Fibroblast of skin of left biceps (primary cell): ENCODE measurements around the gene DDX10.

Source experiments
- DNase-seq, 2 experiments: peaks; one replicate each; pipeline ENCODE4 v3.0.0-alpha.2; 2013; ENCODE audit warnings: low read depth in 2 of 2

Gene DDX10

GRCh38 chr11:108906329-108906728 lies 241.5 kb downstream of the DDX10 start:
- DNase-seq = no peak

- DNase-seq = no peak
Measured at GRCh38 chr11:108906826-108907225, 242.0 kb downstream of the DDX10 start.

GRCh38 chr11:108909041-108909440 lies 244.2 kb downstream of the DDX10 start:
- no peak for DNase-seq

GRCh38 chr11:108909921-108910320 lies 245.1 kb downstream of the DDX10 start:
- DNase-seq = no peak

DNA sequence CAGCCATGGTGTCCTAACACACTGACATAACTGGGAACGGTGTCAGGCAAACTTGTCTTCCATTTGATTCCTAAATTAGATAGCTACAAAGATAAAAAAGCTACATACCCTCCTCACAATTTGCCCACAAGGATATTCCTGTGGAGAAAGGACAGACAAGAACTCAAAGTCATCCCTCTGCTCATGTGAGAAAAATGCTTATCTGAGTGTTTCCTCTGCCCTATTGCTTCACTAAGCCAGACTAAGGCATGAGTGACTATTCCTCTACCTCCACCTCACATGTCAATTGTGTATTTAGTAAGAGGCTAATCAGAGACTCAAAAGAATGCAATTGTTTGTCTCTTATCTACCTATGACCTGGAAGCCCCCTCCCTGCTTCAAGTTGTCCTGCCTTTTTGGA lies 247.7 kb downstream of the DDX10 start:
- no peak for DNase-seq

GRCh38 chr11:108913204-108913603 lies 248.3 kb downstream of the DDX10 start:
- no peak for DNase-seq

DNA sequence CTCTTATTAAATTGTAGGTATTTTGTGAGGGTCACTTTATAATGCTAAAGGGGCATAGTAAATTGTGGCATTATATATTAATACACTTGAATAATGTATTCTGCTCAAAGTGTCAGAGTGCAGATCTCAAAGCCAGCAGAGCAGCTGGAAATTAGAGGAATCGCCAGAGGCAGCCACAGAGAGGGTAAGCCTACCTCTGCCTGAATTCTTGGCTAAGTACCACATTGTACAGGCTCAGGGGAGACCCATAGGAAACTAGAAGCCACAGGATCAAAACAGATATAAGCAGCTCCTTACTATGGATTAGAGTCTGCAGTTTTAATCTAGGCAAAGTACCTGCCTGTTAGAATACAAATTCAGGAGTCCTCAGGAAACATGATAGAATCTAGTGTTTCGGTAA lies 249.3 kb downstream of the DDX10 start:
- no peak for DNase-seq

DNA sequence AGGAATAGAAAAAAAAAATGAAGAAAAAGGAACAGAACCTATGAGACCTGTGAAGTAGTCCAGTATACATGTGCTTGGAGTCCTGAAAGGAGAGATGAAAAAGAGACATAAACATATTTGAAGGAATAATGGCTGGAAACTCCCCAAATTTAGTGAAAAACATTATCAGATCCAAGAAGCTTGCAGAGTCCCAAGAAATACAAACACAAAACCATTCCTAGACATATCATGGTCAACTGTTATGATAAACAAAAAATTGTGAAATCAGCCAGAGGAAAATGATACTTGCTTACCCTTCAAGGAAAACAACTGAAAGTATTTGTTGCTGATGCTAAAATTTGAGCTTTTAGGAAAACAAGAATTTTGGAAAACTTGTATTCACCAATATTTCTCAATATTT lies 250.1 kb downstream of the DDX10 start:
- no peak for DNase-seq

GRCh38 chr11:108915666-108916065 lies 250.8 kb downstream of the DDX10 start:
- DNase-seq = peak; percentile 66 to 71

- DNase-seq = no peak
Measured at GRCh38 chr11:108916290-108916689, 251.4 kb downstream of the DDX10 start.

DNA sequence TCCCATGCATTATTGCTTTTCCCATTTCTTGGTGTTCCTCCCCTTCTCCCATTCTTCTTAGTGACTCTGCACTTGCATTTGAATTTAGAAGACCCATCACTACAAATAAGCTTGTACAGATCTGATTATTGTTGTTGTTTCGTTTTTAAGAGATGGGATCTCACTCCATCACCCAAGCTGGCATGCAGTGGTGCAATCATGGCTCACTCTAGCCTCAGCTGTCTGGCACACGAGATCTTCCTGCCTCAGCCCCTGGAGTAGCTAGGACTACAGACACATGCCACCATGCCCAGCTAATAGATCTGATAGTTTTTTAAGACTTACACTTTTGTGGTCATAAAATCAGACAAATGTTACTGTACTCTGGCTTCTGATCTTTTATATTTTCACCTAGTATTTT lies 252.1 kb downstream of the DDX10 start:
- DNase-seq = no peak

DNA sequence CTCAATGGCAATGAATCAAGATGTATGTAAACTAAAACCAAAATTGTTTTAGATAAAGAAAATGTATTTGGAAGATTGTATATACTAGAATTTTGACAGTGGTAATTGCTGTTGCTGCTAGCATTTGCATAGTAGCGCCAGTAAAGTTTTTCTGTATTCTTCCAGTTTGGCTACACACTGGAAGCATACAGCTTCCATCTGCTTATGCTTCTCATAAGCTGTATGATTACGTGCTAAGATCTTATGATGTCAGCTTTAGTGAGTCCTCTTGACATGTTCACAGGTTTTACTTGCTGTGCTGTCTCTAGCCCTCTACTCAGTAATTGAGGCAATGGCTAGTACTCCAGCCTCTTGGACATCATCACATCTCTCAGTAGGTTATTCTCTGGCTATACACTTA lies 256.3 kb downstream of the DDX10 start:
- no peak for DNase-seq

DNA sequence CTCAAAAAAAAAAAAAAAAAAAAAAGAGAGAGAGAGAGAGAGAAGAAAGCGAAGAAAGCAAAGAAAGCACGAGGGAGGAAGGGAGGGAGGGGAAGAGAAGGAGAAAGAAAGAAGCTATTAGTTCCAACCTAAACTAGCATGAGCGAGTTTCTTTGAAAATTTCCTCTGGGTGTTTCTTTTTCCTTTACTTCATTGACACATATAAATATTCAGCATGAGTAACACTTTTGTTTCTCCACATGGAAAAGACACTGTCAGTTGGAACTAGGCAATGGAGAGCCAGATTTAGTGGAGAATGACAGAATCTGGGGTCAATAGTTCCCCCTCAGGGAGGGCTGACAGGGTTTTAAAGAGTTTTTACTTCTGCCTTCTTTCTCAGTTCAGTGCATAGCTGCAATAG lies 257.4 kb downstream of the DDX10 start:
- DNase-seq = no peak

DNA sequence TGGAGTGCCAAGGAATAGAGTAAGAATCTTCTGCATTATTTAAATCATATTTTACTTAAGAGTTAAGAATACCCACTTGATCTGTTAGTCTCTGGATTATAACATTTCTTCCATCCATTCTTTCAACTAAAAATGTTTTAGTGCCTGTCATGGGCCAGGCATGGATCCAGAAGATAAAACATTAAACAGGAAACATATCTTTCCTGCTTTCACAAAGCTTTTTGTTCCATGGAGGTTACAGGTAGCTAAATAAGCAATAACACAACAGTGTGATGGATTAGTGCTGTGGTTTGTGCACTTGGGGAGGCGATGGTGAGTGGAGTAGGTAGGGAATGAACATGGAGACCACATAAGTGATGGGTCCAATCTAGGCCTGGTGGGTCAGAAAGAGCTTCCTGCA lies 258.5 kb downstream of the DDX10 start:
- DNase-seq = no peak

- peak; percentile 55 to 66 for DNase-seq
Measured at GRCh38 chr11:108926171-108926840, 261.4 kb downstream of the DDX10 start.

DNA sequence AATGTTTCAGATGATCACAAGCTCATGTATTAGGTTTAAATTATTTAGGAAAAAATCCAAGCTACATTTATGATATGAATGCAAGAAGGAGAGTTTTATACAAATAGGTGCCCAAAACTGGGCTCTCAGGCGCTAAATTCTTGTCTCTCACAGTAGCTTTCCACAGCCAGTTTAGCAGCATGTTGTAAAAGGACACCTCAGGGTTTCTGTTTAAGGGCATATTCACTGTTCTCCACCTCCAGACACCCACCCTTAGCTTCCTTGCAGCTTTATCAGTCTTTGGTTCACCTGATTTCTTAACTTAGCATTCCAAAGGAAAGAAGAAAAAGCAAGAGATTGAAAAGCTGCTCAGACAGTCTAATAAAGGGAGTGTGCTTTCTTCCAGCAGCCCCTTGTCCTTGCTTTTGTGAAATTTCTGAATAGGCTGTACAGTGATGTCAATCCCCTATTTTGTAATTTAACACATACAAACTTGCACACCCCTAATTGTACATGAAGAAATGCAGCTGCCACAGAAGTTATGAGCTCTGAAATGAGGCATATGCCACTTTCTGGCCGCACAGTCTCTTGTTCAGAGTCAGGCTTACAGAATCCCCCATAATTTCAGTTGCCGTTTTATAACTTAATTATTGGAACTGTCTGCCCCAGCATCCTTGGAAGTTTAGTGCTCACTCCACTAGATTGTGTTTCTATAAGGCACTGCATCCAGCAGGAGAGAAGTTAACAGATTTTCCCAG lies 262.1 kb downstream of the DDX10 start:
- DNase-seq = no peak

DNA sequence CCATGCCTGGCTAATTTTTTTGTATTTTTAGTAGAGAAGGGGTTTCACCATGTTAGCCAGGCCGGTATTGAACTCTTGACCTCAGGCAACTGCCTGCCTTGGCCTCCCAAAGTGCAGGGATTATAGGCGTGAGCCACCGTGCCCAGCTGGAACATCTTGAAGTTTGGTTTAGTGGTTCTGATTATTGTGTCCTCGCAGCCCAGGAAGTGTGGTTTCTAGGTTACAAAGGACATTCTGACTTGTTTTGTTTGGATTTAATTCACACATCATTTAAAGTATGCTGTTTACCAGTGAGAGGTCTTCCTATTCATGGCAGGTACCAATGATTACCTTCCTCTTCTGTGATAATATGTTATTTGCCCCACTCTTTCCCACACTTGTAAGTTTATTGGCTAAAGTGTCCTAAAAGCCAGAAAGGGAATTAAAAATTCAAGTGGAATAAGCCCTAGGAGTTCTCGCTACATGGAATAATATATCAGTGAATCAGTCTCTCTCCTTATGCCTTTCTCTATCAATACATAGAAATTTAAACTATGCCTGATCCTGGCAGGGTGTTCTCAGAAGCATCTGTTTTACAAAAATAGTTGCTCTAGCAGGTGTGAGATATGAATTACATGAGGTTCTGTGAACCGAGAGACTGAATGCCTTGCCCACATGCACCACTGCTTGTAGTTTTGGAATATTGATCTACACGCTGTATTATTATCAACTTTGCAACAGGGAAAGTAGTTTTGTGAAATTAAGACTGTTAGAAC lies 263.1 kb downstream of the DDX10 start:
- DNase-seq = no peak

GRCh38 chr11:108929241-108929640 lies 264.4 kb downstream of the DDX10 start:
- peak; percentile 96 for DNase-seq

GRCh38 chr11:108931168-108931567 lies 266.3 kb downstream of the DDX10 start:
- no peak for DNase-seq

DNA sequence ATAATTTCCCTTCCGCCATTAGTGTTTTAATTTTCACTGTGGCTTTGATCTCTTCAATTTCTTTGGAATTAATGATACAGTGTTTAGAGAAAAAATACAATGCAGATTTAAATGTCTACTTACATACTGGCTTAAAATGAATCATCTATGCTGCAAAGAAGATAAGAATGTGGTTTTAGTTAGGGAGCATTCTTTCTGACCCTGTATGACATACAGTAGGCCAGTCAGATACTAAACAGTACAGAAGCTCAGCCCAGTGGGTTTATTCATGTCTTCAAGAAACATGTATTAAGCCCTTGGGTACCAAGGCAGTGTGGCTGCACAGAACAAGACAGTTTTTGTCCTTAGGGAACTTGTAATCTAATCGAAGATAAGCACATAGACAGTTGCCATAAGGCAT lies 268.8 kb downstream of the DDX10 start:
- DNase-seq = no peak

GRCh38 chr11:108934289-108934688 lies 269.4 kb downstream of the DDX10 start:
- no peak for DNase-seq

- DNase-seq = no peak
Measured at GRCh38 chr11:108934696-108935095, 269.8 kb downstream of the DDX10 start.

GRCh38 chr11:108937746-108938145 lies 272.9 kb downstream of the DDX10 start:
- no peak for DNase-seq
